Esophagus muscularis mucosa (tissue), 3 donors: Measurements from ENCODE around the gene TP73.

Experiments used
- CTCF ChIP-seq, 3 experiments: fragments of 200-600 bp in 2 of 3; fragments of 450-650 bp in 1 of 3; sonication (generic) in 2 of 3; IDR thresholded peaks; one replicate each; pipeline ENCODE4 v1.5.1; 2017 to 2019; ENCODE audit warnings: antibody characterized with exemption in 3 of 3, mild to moderate bottlenecking in 2 of 3, moderate library complexity in 1 of 3
- POLR2A ChIP-seq: fragments of 450-650 bp; IDR thresholded peaks from one replicate; pipeline ENCODE4 v1.6.1; 2017; ENCODE audit warnings: antibody characterized with exemption, moderate library complexity, mild to moderate bottlenecking, low read depth

DNA sequence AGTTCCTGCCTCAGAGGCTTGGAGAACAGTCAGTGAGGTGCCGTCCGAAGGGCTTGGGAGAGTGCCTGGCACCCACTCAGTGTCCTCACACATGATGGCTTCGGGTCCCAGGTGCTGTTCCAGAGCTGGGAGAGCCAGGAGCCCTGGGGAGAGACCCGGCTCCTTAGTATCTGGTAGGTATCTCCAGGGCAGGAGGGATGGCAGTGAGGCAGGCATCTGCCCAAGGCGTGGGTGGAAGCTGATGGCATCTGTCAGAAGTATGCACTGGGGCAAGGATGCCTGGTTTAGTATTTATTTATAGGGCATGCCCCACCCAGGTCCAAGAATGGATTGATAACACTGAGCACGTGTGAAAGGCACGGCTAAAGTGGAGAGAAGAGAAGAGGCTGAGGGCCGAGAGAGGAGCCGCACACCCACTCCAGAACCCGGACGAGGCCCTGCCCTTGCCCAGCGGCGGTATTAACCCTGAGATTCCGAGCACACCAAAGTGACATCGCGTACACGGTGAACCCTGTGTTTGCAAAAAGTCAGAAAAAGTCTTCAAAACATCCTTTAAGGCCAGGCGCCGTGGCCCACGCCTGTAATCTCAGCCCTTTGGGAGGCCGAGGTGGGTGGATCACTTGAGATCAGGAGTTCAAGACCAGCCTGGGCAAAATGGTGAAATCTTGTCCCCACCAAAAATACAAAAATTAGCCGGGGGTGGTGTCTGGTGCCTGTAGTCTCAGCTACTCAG, 2.4 kb downstream of the TP73 start:
- no peak for TF ChIP-seq POLR2A
- TF ChIP-seq CTCF (IDR thresholded peaks at IDR 0.05), result no peak
